ENCODE data around the gene MED25. TPM values are rescaled to one million over a fixed set of nuclear protein-coding genes. Genes with fewer than 3 reads are reported as not detected.

Gene MED25
- total and polyA plus RNA-seq, 2 of the 8 experiments (the other 6 are each of a cell fraction or from before 2014, with no cell fraction given) = 21.6 to 71.4 TPM

DNA sequence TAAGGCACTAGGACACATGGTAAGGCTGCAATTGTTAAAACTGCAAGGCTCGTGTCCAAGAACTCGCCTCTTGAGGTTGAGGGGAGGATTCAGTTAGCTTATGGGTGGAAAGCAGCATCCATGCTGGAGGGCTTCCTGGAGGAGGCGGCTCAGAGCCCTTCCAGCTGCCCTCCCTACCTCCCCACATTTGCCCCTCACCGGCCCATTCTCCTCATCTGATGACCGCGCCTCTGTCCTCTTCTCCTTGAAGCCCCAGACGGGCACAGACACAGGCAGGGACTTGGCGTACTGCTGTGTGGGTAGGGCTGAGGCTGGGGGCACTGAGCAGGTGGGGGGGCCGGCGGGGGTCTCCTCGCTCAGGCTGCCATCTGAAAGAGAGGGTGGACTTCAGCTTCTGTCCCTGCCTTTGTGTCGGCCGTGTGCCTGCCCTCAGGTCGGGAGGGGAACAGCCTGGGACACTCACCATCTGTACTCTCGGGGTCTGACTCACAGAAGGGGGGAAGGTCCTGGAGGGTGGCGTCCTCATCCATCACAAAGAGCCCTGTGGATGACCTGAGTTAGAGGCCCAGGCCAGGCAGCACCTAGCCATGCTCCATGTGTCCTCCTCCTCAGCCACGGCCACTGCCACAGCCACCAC lies 53.4 kb downstream of the MED25 start (continued):
- TF ChIP-seq CHD7 (IDR thresholded peaks at IDR 0.05; ENCODE audit: insufficient replicate concordance, low read length) (no peak), EGR1 (IDR thresholded peaks at IDR 0.05; ENCODE audit: borderline replicate concordance, low read depth, low read length) (no peak), CHD2 (IDR thresholded peaks at IDR 0.05; ENCODE audit: low read length) (no peak), BACH1 (IDR thresholded peaks at IDR 0.05; ENCODE audit: low read length) (no peak), SP1 (IDR thresholded peaks at IDR 0.05; ENCODE audit: low read depth, low read length) (no peak), CTBP2 (IDR thresholded peaks at IDR 0.05; ENCODE audit: borderline replicate concordance, insufficient read depth, insufficient read length, low read length) (no peak), SAP30 (IDR thresholded peaks at IDR 0.05; ENCODE audit: insufficient read depth, insufficient replicate concordance, low read length) (no peak), RFX5 (IDR thresholded peaks at IDR 0.05; ENCODE audit: borderline replicate concordance, low read depth, low read length) (no peak), MAFK (IDR thresholded peaks at IDR 0.05; ENCODE audit: low read depth, low read length) (no peak), POLR2AphosphoS5 (IDR thresholded peaks at IDR 0.05; ENCODE audit: low read depth, low read length) (no peak), ZNF274 (IDR thresholded peaks at IDR 0.05; ENCODE audit: borderline replicate concordance, extremely low read depth, low read length) (no peak), FOSL1 (IDR thresholded peaks at IDR 0.05; ENCODE audit: insufficient read depth, low read depth, low read length) (no peak)
